ENCODE results near the gene MED7. TPM values are rescaled to one million over a fixed set of nuclear protein-coding genes. Genes with fewer than 3 reads are reported as not detected.

Gene MED7
- total RNA-seq, 1 experiment from 2014 or later: 17.3 TPM

DNA sequence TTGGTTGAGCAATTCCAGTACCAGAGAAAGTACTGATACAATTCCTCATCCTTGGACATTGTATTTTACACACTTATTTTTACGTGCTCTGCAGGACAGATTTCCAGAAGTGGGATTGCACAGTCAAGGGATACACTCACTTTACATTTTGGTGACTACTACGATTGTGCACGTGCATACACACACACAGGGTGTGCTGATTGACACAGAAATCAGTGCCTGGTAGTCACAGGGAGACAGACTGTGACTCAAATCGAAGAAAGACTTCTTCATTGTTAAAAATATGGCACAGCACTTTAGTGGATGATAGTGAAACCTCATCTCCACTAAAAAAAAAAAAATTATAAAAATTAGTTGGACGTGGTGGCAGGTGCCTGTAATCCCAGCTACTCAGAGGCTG, 21.9 kb upstream of the MED7 start:
- no peaks in the 10 kb centered on the region for H3K9me3 ChIP-seq
- H3K27me3 ChIP-seq (replicated peaks; ENCODE audit: control insufficient read depth, insufficient read depth, low read length): peaks cover 2% of the 10 kb centered on the region; the same call in 1 of the 2 replicates
- no peaks in the 10 kb centered on the region for H3K36me3 ChIP-seq (ENCODE audit: control insufficient read depth, insufficient read depth, low read length)
- TF ChIP-seq, protein P1, sequence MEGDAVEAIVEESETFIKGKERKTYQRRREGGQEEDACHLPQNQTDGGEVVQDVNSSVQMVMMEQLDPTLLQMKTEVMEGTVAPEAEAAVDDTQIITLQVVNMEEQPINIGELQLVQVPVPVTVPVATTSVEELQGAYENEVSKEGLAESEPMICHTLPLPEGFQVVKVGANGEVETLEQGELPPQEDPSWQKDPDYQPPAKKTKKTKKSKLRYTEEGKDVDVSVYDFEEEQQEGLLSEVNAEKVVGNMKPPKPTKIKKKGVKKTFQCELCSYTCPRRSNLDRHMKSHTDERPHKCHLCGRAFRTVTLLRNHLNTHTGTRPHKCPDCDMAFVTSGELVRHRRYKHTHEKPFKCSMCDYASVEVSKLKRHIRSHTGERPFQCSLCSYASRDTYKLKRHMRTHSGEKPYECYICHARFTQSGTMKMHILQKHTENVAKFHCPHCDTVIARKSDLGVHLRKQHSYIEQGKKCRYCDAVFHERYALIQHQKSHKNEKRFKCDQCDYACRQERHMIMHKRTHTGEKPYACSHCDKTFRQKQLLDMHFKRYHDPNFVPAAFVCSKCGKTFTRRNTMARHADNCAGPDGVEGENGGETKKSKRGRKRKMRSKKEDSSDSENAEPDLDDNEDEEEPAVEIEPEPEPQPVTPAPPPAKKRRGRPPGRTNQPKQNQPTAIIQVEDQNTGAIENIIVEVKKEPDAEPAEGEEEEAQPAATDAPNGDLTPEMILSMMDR (IDR thresholded peaks at IDR 0.05; ENCODE audit: insufficient read depth in 1 of 2, low read depth in 1 of 2, low read length in 1 of 2, severe bottlenecking in 1 of 2, unreplicated experiment in 1 of 2): no peak
- Mint-ChIP-seq H3K9me3 (ENCODE audit: unreplicated experiment) (no peaks in the 10 kb centered on the region), H3K4me1 (ENCODE audit: low read depth, unreplicated experiment) (no peaks in the 10 kb centered on the region), H3K27ac (ENCODE audit: unreplicated experiment) (no peak overlapping the region), H3K27me3 (ENCODE audit: insufficient read depth, unreplicated experiment) (peaks cover 19% of the 10 kb centered on the region), H3K4me3 (ENCODE audit: unreplicated experiment) (no peak overlapping the region), H3K36me3 (ENCODE audit: insufficient read depth, unreplicated experiment) (no peaks in the 10 kb centered on the region)
- CTCF ChIA-PET: no interaction called here
- BruUV-seq (replicated peaks): no TSS peak
- H3K4me1 ChIP-seq: no peaks in the 10 kb centered on the region
- no peak overlapping the region for H3K4me3 ChIP-seq (ENCODE audit: low read depth, low read length)
- DNase-seq: no peak
- intact Hi-C loops (cut with micrococcal nuclease; ENCODE audit: unreplicated experiment): no loop called here
- POLR2A ChIA-PET: no interaction called here

GRCh38 chr5:157162919-157163510, 20.4 kb upstream of the MED7 start:
- DNase-seq: no peak
- intact Hi-C loops (cut with micrococcal nuclease; ENCODE audit: unreplicated experiment): no loop called here
- Histone ChIP-seq H3K4me1 (no peaks in the 10 kb centered on the region), H3K27me3 (replicated peaks; ENCODE audit: control insufficient read depth, insufficient read depth, low read length) (peaks cover 2% of the 10 kb centered on the region; the same call in 1 of the 2 replicates), H3K9me3 (no peaks in the 10 kb centered on the region), H3K36me3 (ENCODE audit: control insufficient read depth, insufficient read depth, low read length) (no peaks in the 10 kb centered on the region), H3K4me3 (ENCODE audit: low read depth, low read length) (no peak overlapping the region)
- TF ChIP-seq, protein P1 (IDR thresholded peaks at IDR 0.05; ENCODE audit: insufficient read depth in 1 of 2, low read depth in 1 of 2, low read length in 1 of 2, severe bottlenecking in 1 of 2, unreplicated experiment in 1 of 2): no peak
- Mint-ChIP-seq H3K27me3 (ENCODE audit: insufficient read depth, unreplicated experiment) (peaks cover 22% of the 10 kb centered on the region), H3K36me3 (ENCODE audit: insufficient read depth, unreplicated experiment) (no peaks in the 10 kb centered on the region), H3K4me3 (ENCODE audit: unreplicated experiment) (no peak overlapping the region), H3K27ac (ENCODE audit: unreplicated experiment) (no peak overlapping the region), H3K9me3 (ENCODE audit: unreplicated experiment) (no peaks in the 10 kb centered on the region), H3K4me1 (ENCODE audit: low read depth, unreplicated experiment) (no peaks in the 10 kb centered on the region)
- no TSS peak for BruUV-seq (replicated peaks)
- ChIA-PET CTCF (no interaction called here), POLR2A (no interaction called here)

DNA sequence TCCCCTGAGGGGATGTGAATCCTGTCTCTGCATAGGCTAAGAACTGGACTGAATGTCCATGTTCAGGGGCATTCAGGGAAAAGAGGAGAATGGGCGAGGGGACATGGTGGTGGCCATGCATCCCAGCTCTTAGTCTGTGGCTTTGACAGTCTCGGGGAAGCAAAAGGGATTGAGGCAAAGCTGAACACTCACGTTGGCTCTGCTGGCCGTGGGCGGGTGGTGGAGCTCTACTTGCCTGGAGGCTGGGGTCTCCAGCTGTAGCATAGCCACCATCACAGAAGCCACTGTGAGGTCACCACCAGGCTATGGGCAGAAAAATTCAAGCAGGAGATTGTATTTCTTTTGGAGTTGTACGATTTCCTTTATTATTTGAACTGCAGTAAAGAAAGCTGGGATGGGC, 19.3 kb upstream of the MED7 start:
- H3K4me3 Mint-ChIP-seq (ENCODE audit: unreplicated experiment): no peak overlapping the region
- BruUV-seq (replicated peaks): no TSS peak
- DNase-seq: no peak
- ChIA-PET POLR2A (no interaction called here), CTCF (no interaction called here)
- peaks cover 21% of the 10 kb centered on the region for H3K27me3 Mint-ChIP-seq (ENCODE audit: insufficient read depth, unreplicated experiment)
- H3K4me1 Mint-ChIP-seq (ENCODE audit: low read depth, unreplicated experiment): no peaks in the 10 kb centered on the region
- H3K27me3 ChIP-seq (replicated peaks; ENCODE audit: control insufficient read depth, insufficient read depth, low read length): peaks cover 2% of the 10 kb centered on the region; the same call in 1 of the 2 replicates
- no peaks in the 10 kb centered on the region for H3K9me3 Mint-ChIP-seq (ENCODE audit: unreplicated experiment)
- H3K27ac Mint-ChIP-seq (ENCODE audit: unreplicated experiment): no peak overlapping the region
- no peaks in the 10 kb centered on the region for H3K36me3 Mint-ChIP-seq (ENCODE audit: insufficient read depth, unreplicated experiment)
- TF ChIP-seq, protein P1 (IDR thresholded peaks at IDR 0.05; ENCODE audit: insufficient read depth in 1 of 2, low read depth in 1 of 2, low read length in 1 of 2, severe bottlenecking in 1 of 2, unreplicated experiment in 1 of 2): no peak
- H3K9me3 ChIP-seq: no peaks in the 10 kb centered on the region
- intact Hi-C loops (cut with micrococcal nuclease; ENCODE audit: unreplicated experiment): no loop called here
- no peak overlapping the region for H3K4me3 ChIP-seq (ENCODE audit: low read depth, low read length)
- H3K36me3 ChIP-seq (ENCODE audit: control insufficient read depth, insufficient read depth, low read length): no peaks in the 10 kb centered on the region
- H3K4me1 ChIP-seq: no peaks in the 10 kb centered on the region
